BJ (cell line): ENCODE results near the gene MUC2. TPM values are rescaled to one million over a fixed set of nuclear protein-coding genes. Genes with fewer than 3 reads are reported as not detected.

ENCODE experiments used
- CTCF ChIA-PET: fragments of 350-600 bp; formaldehyde crosslinking; extraction: SDS; loops from one replicate; lab custom pipeline; 2021; ENCODE audit warnings: antibody characterized with exemption, inconsistent platforms; lab: Yijun Ruan, JAX
- POLR2A ChIA-PET: fragments of 300-600 bp; sonication (Branson Sonifier 250); formaldehyde crosslinking; extraction: SDS; loops from one replicate; lab custom pipeline; 2021; ENCODE audit warnings: antibody characterized with exemption; lab: Charles Lee
- DNase-seq: peaks from one replicate; pipeline ENCODE4 v3.0.0-alpha.2; 2011; ENCODE audit warnings: low read depth
- H3K27me3 ChIP-seq: 2 replicates; pipeline ENCODE4 v1.6.0; 2011; ENCODE audit warnings: low read length; ENCODE audit not compliant: control insufficient read depth, insufficient read depth
- H3K36me3 ChIP-seq: 2 replicates; pipeline ENCODE4 v1.5.1; 2011; ENCODE audit warnings: low read length; ENCODE audit not compliant: control insufficient read depth, insufficient read depth
- H3K4me3 ChIP-seq: 2 replicates; pipeline ENCODE4 v1.5.1; 2011; ENCODE audit warnings: low read depth, mild to moderate bottlenecking, control low read depth, low read length
- CTCF ChIP-seq: IDR thresholded peaks from 2 replicates; pipeline ENCODE4 v1.5.1; 2011; ENCODE audit warnings: low read depth, mild to moderate bottlenecking, control low read depth, inconsistent platforms, low read length, moderate library complexity; ENCODE audit not compliant: insufficient read depth
- polyA plus RNA-seq: library from polyadenylated mRNA; depleted of rRNA; stranded (reverse); fragments of >200 nt; gene quantifications from 2 replicates; pipeline ENCODE4 v1.2.3, GENCODE V29; 2011

Gene MUC2
- polyA plus RNA-seq, 1 experiment = not detected

- Histone ChIP-seq H3K27me3 (peaks cover 4% of the 10 kb centered on the region; the same call in 1 of the 2 replicates), H3K4me3 (no peak overlapping the region), H3K36me3 (no peaks in the 10 kb centered on the region)
- no peak for TF ChIP-seq CTCF
- POLR2A ChIA-PET = no interaction called here
- no peak for DNase-seq
- CTCF ChIA-PET = interaction anchor here (0.6 kb wide), 1 partner anchor 757 kb away, joined by 3 read pairs; no protein-coding TSS in a partner anchor
Observed at GRCh38 chr11:1120532-1121330, 46.1 kb downstream of the MUC2 start.

GRCh38 chr11:1121331-1121812, 46.7 kb downstream of the MUC2 start:
- no peaks in the 10 kb centered on the region for H3K36me3 ChIP-seq
- H3K27me3 ChIP-seq = peaks cover 4% of the 10 kb centered on the region; the same call in 1 of the 2 replicates
- no peak overlapping the region for H3K4me3 ChIP-seq
- CTCF ChIA-PET = interaction anchor here (0.6 kb wide), 1 partner anchor 756 kb away, joined by 3 read pairs; no protein-coding TSS in a partner anchor
- no peak for DNase-seq
- POLR2A ChIA-PET = no interaction called here
- no peak for TF ChIP-seq CTCF

- POLR2A ChIA-PET = no interaction called here
- H3K27me3 ChIP-seq = peaks cover 2% of the 10 kb centered on the region; the same call in 1 of the 2 replicates
- no peak overlapping the region for H3K4me3 ChIP-seq
- DNase-seq = no peak
- TF ChIP-seq CTCF = no peak
- CTCF ChIA-PET = no interaction called here
- H3K36me3 ChIP-seq = no peaks in the 10 kb centered on the region
Observed at GRCh38 chr11:1121813-1122663, 47.4 kb downstream of the MUC2 start.

GRCh38 chr11:1122664-1123002, 48.0 kb downstream of the MUC2 start:
- no peak for TF ChIP-seq CTCF
- CTCF ChIA-PET = no interaction called here
- DNase-seq = no peak
- Histone ChIP-seq H3K36me3 (no peaks in the 10 kb centered on the region), H3K27me3 (peaks cover 2% of the 10 kb centered on the region; the same call in 1 of the 2 replicates), H3K4me3 (no peak overlapping the region)
- POLR2A ChIA-PET = no interaction called here

GRCh38 chr11:1123970-1124369, 49.3 kb downstream of the MUC2 start:
- CTCF ChIA-PET = no interaction called here
- Histone ChIP-seq H3K36me3 (no peaks in the 10 kb centered on the region), H3K27me3 (peaks cover 2% of the 10 kb centered on the region; the same call in 1 of the 2 replicates), H3K4me3 (no peak overlapping the region)
- no peak for DNase-seq
- TF ChIP-seq CTCF = no peak
- POLR2A ChIA-PET = no interaction called here
